HG03565 (cell line): ENCODE results near the gene NALF2.

ENCODE experiments used
- ATAC-seq: cut with Tn5 transposase; IDR thresholded peaks from one replicate; pipeline ENCODE4 v1.9.1; 2021; ENCODE audit warnings: mild to moderate bottlenecking, moderate library complexity; ENCODE audit not compliant: unreplicated experiment

The NALF2 gene

DNA sequence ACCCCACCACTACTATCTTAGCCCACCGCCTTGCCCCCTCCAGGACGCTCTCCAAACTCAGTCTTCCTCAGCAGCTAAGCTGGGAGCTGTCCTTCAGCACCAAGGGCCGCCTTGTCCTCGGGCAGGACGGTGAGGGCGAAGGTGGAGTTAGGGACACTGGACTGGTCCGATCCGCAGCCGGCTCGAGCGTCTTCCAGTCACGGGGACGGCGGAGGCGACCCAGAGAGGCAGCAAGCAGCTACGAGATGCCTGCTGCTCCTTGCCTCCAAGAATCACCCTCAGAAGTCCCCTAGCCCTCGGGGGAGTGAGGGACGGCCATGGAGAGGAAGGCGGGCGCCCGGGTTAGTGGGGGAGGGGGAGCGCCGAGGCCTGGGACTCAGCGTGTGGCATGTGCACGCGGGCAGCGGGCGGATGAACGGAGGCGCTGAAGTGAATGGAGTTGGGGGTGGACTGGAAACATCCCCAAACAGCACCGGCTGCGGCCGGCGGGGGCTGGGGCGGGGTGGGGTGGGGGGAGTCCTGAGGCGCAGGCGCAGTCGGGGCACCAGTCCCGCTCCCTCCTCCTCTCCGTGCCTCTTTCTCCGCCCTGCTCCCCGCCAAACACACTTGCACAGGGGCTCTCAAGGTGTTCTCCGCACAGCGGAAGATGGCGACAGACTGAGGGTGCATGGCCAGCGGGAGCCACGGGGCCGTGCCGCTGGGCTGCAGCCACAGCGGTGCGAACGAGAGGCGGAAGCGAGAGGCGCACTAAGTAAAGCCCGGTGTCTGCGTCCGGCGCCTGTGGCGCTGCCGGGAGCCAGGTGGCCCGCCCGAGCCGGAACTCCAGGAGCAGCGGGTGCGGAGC lies at the start of gene NALF2:
Gene NALF2, plus strand, starts transcription at position 545 of the 844 bp plus-strand sequence. CDS start 957 bp downstream, outside the sequence.
- no peak for ATAC-seq

DNA sequence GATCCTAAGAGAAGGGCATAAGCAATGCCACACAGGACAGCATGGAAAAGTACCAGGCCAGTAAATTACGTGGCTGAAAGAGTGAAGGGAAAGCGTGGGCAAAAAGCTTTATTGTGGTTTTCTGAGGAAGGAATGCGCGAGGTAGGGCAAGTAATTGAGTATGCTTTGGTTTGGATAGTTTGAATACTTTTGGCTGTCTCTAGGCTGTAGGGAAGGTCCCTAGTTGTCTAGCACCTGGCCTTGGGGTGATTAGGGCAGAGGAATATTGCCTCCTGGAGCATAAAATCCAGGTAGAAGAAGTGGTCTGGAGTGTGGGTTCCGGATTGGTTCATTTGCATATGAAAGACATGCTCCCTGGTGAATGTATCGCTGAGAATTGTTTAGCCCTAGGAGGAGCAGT lies 46.4 kb upstream of the NALF2 start:
- ATAC-seq = no peak

DNA sequence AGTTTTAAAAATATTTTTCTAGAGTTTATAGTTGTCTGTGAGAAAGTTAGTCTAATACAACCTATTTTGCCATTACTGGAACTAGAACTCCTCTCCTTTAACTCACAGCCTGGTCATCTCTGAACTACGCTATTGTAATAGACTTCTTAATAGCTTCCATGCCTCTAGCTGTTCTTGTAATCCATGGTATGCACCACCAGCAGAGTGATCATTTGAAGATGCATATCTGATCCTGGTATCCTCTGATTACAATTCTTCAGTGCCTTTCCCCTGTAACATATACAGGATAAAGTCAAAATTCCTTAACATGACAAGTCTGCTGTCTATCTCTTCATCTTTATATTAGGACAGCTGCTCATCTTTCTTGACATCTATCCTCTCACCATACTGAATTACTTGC lies 37.6 kb upstream of the NALF2 start:
- ATAC-seq = no peak

- no peak for ATAC-seq
Observed at GRCh38 chrX:69469975-69470374, 34.2 kb upstream of the NALF2 start.

DNA sequence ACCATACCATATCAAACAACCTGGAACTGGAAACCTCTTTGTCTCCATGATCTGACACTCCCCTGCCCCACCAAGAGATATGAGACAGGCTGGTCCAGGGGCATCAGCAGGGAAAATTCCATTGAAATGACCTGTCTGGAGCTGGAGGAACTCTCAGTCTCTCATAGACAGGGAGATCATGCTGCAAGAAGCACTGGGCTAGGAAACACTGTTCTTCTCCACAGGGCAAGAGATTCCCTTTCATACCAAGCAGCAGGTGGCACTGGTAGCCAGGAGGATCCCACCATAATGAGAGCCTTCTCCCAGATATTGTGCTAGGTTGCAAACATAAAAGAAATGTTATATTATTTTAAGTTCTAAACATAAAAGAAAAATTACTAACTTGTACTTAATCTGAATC lies 14.5 kb upstream of the NALF2 start:
- no peak for ATAC-seq

GRCh38 chrX:69493193-69493592 lies 10.9 kb upstream of the NALF2 start:
- no peak for ATAC-seq

DNA sequence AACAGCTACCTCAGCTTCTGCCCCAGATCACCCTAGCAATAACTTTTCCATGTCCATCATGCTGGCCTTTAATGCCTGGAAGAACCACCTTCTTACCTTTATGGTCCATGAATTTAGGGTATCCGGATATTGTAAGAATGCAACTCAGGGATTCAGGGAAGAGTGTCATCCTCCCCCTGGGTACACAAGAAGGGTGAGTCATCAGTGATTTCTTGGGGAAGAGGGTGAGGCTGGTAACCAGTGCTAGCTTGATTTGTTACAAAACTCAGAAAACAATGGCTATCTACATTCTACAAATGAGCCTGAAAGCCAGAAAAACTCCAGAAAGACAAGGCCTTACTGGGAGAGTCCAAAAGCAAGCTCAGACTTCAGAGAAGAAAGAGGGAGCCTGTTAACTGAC lies 10.4 kb upstream of the NALF2 start:
- ATAC-seq = no peak

DNA sequence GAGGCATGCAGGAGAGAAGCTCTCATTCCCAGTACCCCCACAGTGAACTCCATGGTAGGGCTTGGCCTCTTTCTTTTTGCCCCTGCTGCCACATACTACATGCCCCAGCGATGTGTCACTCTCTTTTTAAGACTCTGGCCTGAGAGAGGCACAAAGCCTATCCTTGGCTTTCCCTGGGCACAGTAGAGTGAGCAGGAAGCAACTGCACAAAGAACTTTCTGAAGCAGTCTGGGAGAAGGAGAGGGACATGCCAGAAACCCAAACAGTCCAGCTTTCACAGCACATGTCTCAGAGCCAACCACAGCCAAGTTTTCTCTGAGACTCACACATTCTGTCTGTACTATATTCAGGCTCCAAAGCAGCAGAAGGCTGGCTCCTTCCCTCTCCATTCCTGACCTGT lies 7.9 kb upstream of the NALF2 start:
- no peak for ATAC-seq

DNA sequence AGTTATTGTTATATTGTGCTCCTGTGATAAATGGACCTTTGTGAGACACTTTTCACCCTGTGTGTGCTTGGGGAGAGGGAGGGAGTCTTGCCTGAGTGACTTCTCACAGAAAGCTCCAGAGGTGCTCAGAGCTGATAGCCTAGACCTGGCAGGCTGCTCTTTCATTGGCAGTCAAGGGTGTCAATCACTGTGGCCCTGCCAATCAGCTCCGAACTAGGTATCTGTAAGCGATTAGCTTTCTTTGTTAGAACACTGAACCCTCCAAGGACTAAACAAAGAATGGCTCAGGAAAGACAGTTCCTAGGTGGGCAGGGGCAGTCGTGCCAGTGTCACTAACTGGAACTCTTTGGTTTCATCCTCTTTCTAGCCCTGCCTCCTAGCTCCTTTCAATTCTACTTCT lies 2.7 kb upstream of the NALF2 start:
- ATAC-seq = no peak

DNA sequence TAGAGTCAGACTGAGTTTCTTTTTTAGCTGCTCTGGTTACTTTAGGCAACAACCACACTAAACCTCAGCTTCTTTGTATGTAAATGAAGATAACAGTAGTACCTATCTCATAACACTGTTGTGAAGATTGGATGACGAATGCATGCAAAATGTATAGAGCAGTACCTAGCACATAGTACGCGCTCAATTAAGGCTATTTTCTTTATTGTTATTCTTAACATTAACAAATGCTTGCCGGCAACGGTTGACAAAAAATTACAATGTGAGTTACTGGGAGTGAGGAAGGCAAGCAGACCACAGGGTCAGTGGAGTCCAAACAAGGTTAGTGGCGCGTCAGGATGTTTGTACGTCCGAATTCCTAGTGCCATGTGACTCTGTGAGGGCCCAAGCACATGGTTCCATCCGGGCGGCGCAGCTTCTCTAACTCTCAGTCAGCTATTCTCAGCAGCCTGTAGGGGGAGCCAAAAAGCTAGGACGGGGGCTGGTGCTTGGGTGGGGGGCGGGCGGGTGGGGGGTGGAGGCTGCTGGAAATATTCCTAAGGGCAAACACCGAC lies 821 bp upstream of the NALF2 start:
- ATAC-seq = no peak

DNA sequence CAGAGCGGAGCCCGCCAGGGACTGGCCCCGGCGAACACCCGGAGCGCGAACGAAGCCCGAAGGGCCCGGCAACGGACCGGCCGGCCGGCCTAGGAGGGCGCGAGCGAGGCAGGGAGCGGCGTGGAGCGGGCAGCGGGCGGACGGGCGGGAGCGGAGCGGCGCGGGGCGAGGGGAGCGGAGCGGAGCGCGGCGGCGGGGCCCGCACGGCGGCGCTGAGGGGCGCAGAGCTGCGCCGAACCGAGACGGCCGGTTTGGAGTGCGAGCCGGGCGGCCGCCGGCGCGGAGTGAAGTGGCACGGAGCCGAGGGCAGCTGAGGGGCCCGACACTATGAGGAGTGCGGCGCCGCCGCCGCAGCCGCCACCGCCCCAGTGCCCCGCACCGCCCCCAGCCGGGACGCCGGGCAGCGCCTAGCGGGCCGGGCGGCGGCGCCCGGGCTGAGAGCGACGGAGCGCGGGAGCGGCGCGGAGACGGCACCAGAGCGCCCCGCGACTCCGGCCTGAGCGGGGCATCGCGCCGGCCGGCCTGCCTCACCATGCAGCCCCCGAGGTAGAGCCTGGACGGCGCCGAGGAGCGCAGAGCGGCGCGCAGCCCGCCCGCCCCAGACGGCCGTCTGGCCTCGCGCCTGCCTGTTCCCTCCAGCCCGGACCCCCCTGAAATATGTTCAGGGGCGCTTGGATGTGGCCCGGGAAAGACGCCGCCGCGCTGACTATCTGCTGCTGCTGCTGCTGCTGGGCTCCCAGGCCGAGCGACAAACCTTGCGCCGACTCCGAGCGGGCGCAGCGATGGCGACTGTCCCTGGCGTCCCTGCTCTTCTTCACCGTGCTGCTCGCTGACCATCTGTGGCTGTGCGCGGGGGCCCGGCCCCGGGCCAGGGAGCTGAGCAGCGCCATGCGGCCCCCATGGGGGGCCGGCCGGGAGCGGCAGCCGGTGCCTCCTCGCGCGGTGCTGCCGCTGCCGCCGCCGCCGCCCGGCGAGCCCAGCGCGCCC lies 793 bp downstream of the NALF2 start:
- no peak for ATAC-seq

DNA sequence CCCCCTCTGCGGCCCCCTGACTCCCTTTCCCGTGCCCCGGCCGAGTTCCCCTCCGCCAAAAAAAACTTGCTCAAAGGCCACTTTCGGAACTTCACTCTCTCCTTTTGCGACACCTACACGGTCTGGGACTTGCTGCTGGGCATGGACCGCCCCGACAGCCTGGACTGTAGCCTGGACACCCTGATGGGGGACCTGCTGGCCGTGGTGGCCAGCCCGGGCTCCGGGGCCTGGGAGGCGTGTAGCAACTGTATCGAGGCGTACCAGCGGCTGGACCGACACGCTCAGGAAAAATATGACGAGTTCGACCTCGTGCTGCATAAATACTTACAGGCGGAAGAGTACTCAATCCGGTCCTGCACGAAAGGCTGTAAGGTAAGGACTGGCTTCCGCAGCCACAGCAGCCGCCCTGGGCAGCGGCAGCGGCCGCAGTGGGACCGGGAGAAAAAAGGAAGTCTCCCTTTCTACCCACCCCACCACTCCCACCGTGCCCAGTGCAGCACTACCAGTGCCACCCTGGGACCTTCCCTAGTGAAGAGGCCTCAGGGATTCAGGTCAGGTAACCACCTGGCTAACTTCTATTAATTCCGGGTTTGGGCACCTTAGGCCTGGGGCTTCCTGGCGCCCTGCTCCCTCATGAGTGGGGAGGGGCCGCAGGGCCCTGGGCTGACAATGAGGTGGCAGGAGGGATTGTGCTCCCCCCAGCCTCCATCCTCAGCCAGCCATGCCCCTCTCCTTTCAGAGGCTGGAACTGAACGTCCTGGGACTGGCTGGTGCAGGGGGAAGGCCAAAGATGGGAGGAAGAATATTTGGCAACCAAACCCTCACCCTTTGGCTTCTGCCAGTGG lies 1.9 kb downstream of the NALF2 start:
- ATAC-seq = no peak

DNA sequence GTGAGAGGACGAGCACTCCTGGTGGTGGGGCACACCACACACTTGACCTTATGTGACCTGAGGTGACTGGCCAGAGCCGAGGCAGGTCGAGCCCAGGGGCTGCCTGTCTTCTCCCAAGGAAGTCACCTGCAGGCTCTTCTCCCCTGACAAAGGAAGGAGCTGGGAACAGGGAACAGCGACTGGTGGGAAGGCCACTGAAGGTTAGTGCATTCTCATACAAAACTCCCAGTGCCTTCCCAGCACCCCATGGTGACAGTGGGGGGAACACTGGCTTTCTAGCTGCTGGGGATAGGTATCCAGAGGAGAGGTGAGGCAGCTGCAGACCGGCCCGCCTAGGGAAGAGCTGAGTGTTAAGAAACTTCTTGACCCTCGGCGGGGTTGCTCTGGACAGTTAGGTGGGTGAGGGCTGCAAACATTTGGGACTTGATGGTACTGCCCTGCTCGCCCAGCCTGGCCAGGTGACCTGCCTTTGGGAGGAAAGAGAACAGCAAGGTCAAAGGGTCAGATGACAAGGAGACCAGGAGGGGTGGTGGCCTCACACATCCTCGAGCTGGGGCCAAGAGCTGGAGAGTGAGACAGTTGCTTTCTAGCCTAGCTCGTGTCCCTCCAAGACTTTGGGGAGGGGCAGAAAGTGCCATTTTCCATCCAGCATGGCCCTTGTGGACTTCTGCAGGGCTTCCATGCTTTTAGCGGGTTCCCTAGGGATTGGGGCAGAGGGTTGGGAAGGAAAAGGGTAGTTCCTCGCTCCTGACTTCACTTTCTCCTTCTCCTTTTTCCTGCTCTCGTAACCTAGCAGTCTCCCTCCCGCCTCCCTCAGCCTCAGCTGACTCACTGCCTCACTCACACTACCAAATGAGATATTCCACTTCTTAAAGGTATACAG lies 2.7 kb downstream of the NALF2 start:
- ATAC-seq = no peak

DNA sequence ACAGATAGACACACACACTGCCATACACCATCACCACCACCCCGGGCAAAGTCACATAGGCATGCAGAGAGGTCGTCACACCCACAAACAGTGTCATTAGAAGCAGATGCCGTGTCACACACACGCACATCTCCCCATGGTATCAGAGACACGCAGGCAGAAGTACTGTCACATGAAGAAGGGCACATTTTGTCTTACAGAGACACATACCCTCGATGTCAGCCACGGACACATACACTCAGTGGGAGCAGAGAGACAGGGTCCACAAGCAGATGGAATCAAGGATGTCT lies 3.3 kb downstream of the NALF2 start:
- no peak for ATAC-seq

DNA sequence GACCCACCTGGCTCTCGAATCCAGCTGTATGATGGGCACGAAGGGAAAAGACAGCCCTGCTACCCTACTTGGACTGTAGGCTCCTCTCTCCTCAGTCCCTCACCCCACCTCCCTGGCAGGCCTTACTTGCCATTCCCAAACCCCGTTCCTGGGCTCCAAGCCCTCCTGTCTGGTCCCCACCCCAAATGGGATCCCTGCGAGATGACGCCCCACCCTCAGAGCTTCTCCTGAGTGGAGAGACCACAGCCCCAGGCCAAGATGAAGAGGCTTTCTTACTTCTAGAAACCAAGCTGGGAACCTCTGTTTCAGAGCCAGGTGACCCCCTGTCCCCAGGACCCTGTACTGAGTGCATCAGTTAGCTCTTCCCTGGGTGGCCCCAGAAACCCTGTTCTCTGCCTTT lies 4.5 kb downstream of the NALF2 start:
- ATAC-seq = no peak

DNA sequence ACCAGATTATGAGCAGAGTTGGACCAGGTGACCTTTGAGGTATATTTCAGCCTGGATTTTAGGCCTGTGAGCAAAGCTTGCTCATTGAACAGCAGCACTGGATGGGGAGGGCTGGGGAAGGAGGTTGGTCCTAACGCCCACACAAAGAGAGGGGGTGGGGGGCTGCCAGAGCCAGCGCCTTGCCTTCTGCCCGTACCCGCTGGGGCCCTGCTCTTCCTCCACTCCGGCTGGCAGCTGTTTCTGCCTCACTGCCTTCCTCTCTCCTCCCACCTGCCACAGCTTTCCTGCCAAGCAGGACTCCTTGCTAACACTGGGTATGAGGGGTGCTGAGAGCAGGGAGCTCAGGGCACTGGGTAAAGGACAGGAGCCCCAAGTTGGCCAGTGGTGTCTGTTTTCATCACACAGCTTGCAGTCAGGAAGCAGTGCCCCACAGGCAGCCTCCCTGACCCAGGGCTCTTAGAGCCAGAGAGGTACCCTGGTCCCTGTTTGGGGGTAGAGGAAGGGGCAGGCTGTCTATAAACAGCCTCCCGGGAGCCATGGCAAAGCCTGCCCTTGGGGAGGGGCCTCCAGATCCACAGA lies 6.1 kb downstream of the NALF2 start:
- no peak for ATAC-seq

DNA sequence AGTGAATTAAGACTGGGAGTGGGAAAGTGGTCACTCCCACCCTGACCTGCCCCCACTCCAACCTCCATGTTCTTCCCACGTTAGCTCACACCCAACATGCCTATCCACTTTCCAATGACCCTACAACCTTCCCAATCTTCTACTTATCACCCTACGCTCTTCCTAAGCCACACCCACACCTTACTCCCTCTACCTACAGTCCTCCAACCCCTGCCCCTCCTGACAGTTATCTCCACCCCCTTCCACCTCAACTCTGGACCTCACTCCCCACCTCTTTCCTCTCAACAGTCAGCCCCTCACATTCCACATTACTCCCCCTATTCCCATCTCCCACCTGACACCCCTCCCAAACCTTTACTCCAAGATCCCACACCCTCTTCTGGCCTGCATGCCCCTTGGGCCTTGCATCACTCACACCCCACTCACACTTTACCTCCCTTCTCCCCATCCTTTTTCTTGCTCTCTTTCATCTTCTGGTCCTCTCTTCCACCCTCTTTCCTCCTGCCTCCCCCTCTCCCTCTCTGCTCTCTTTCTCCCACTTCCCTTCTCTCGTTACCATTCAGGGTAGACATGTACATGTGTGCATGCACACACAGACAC lies 6.9 kb downstream of the NALF2 start:
- no peak for ATAC-seq

DNA sequence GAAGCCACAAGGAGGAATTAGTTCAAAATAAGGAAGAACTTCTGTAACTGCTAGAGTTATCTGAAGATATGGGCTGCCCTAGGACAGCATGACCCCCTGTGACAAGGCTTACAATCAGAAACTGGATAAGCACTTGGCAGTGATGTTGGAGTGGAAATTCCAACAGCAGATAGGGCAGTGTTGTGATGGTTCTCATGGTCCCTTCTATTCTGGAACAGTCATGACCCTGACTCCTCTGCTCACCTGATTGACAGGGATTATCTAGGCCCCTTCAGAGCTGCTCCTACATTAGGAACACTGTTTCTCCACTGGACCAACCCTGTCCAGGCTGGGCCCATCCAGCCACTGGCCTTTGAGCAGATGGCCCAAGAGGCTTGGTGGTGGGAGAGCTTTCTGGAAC lies 17.9 kb downstream of the NALF2 start:
- ATAC-seq = no peak

DNA sequence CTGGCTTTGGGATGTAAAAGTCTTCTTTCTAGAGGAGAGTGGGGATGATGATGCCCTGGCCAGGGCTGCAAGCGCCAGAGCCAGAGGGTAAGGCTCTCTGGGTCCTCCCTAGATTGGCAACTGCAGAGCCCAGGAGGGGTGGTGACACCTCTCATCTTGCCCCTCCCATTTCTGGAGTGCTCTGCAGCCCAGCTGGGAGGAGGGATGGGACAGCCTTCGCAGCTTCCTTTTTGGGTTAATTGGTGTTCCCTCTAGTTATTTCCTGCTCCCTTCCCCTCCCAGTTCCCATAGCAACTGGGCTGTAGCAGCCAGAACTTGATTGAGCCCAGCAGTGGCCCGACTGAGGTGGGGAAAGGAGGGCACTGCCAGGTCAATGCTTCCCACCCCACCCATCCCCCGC lies 19.2 kb downstream of the NALF2 start:
- ATAC-seq = no peak
